Measurements from ENCODE around the gene EMC9.

GRCh38 chr14:24132976-24133375 is 8.4 kb downstream of the EMC9 start:
- no peak for TF ChIP-seq CTCF (IDR thresholded peaks at IDR 0.05)
- no peak for TF ChIP-seq POLR2A (IDR thresholded peaks at IDR 0.05)

Measured in adrenal gland (tissue), 5 donors.